ENCODE data around the gene ZNF277.

GRCh38 chr7:112192236-112193154 lies 14.0 kb upstream of the ZNF277 start:
- no peak for TF ChIP-seq NFE2L2 (conservative IDR thresholded peaks at IDR 0.05; ENCODE audit: low read length)
- TF ChIP-seq EP300 (IDR thresholded peaks at IDR 0.05), result no peak
- no peak for TF ChIP-seq CEBPB (IDR thresholded peaks at IDR 0.05)
- no peak for TF ChIP-seq E2F6 (IDR thresholded peaks at IDR 0.05; ENCODE audit: borderline replicate concordance, low read depth)
- TF ChIP-seq, protein P1, sequence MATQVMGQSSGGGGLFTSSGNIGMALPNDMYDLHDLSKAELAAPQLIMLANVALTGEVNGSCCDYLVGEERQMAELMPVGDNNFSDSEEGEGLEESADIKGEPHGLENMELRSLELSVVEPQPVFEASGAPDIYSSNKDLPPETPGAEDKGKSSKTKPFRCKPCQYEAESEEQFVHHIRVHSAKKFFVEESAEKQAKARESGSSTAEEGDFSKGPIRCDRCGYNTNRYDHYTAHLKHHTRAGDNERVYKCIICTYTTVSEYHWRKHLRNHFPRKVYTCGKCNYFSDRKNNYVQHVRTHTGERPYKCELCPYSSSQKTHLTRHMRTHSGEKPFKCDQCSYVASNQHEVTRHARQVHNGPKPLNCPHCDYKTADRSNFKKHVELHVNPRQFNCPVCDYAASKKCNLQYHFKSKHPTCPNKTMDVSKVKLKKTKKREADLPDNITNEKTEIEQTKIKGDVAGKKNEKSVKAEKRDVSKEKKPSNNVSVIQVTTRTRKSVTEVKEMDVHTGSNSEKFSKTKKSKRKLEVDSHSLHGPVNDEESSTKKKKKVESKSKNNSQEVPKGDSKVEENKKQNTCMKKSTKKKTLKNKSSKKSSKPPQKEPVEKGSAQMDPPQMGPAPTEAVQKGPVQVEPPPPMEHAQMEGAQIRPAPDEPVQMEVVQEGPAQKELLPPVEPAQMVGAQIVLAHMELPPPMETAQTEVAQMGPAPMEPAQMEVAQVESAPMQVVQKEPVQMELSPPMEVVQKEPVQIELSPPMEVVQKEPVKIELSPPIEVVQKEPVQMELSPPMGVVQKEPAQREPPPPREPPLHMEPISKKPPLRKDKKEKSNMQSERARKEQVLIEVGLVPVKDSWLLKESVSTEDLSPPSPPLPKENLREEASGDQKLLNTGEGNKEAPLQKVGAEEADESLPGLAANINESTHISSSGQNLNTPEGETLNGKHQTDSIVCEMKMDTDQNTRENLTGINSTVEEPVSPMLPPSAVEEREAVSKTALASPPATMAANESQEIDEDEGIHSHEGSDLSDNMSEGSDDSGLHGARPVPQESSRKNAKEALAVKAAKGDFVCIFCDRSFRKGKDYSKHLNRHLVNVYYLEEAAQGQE (IDR thresholded peaks at IDR 0.05), result no peak
- TF ChIP-seq POLR2A (IDR thresholded peaks at IDR 0.05; ENCODE audit: low read length), result no peak
- TF ChIP-seq CTCF (IDR thresholded peaks at IDR 0.05), result no peak
- no peak for TF ChIP-seq TP53 (CRISPR knock-in tag; IDR thresholded peaks at IDR 0.05)
- no peak for TF ChIP-seq PHF8 (IDR thresholded peaks at IDR 0.05; ENCODE audit: borderline replicate concordance, low read depth)
- TF ChIP-seq CBX8 (IDR thresholded peaks at IDR 0.05), result no peak
- no peak for TF ChIP-seq RFX5 (IDR thresholded peaks at IDR 0.05)
- no peak for TF ChIP-seq POLR2AphosphoS2 (conservative IDR thresholded peaks at IDR 0.05; ENCODE audit: low read length)
- no peak for TF ChIP-seq RAD21 (conservative IDR thresholded peaks at IDR 0.05 in 1 of 2, IDR thresholded peaks at IDR 0.05 in 1 of 2)
